Astrocyte of the cerebellum (primary cell): ENCODE data around the gene MAPK9.

ENCODE experiments used
- DNase-seq: peaks from one replicate; pipeline ENCODE4 v3.0.0-alpha.2; 2011; ENCODE audit warnings: low read depth
- H3K4me3 ChIP-seq: 2 replicates; pipeline ENCODE4 v1.5.1; 2011; ENCODE audit warnings: mild to moderate bottlenecking, low read depth, low read length, moderate library complexity
- CTCF ChIP-seq: IDR thresholded peaks from 2 replicates; pipeline ENCODE4 v1.5.1; 2012; ENCODE audit warnings: low read length, low read depth, moderate library complexity, mild to moderate bottlenecking; ENCODE audit errors: missing control alignments
- in situ Hi-C: cut with HindIII; loops from 2 replicates; pipeline ENCODE4 v1.10.0; 2017; ENCODE audit warnings: low sequenced_read_pairs

The MAPK9 gene

GRCh38 chr5:180281706-180282105, 10.2 kb downstream of the MAPK9 start:
- H3K4me3 ChIP-seq, result no peak overlapping the region
- in situ Hi-C loops, result no loop called here
- no peak for DNase-seq
- TF ChIP-seq CTCF, result no peak

- no peak for DNase-seq
- in situ Hi-C loops, result no loop called here
- TF ChIP-seq CTCF, result no peak
- no peak overlapping the region for H3K4me3 ChIP-seq
These were observed 17.2 kb downstream of the MAPK9 start for GRCh38 chr5:180274695-180275094.

DNA sequence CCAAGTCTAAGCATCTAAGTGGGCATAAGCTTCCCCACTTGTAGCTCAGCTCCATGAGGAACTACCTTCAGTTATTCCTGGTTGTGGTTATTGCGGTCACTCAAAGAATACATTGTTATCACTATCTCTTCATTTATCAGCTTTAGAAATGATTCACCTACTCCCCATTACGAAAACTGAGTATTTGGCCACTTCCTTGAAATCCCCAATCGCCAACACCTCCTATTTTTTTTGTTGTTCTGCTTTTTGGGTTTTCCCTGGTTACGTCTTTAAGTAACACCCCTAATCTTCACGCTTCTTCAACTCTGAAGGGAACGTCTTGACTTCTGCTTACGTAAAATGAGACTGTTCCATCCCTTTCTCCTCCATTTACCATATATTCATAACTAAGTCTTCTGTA, 20.7 kb downstream of the MAPK9 start:
- DNase-seq, result no peak
- in situ Hi-C loops, result no loop called here
- TF ChIP-seq CTCF, result no peak
- no peak overlapping the region for H3K4me3 ChIP-seq

DNA sequence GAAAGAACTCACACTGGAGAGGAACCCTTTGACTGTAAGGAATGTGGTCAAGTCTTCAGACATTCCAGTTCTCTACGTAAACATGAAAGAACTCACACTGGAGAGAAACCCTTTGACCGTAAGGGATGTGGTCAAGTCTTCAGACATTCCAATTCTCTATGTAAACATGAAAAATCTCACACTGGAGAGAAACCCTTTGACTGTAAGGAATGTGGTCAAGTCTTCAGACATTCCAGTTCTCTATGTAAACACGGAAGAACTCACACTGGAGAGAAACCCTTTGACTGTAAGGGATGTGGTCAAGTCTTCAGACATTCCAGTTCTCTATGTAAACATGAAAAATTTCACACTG, 32.6 kb downstream of the MAPK9 start:
- TF ChIP-seq CTCF, result no peak
- no peak for DNase-seq
- no peak overlapping the region for H3K4me3 ChIP-seq
- in situ Hi-C loops, result no loop called here

GRCh38 chr5:180253036-180253824, 38.7 kb downstream of the MAPK9 start:
- TF ChIP-seq CTCF, result no peak
- DNase-seq, result no peak
- no peak overlapping the region for H3K4me3 ChIP-seq
- in situ Hi-C loops, result no loop called here

GRCh38 chr5:180251887-180252286, 40.0 kb downstream of the MAPK9 start:
- no peak for TF ChIP-seq CTCF

GRCh38 chr5:180251141-180251540, 40.7 kb downstream of the MAPK9 start:
- in situ Hi-C loops, result no loop called here
- H3K4me3 ChIP-seq, result no peak overlapping the region
- no peak for DNase-seq
- no peak for TF ChIP-seq CTCF

More at GRCh38 chr5:180251887-180252286, 40.0 kb downstream of the MAPK9 start:
- no peak for DNase-seq
- H3K4me3 ChIP-seq, result no peak overlapping the region
- in situ Hi-C loops, result no loop called here
